Vagina (tissue), 2 donors: ENCODE measurements around the gene FLRT3. TPM values are rescaled to one million over a fixed set of nuclear protein-coding genes. Genes with fewer than 3 reads are reported as not detected.

Source experiments
- DNase-seq, 2 donors: peaks; one replicate each; pipeline ENCODE4 v3.0.0-alpha.2; 2017; ENCODE audit errors: extremely low spot score in 2 of 2
- H3K27ac ChIP-seq: fragments of 200-600 bp; sonication (generic); one replicate; pipeline ENCODE4 v1.5.1; 2019
- H3K27me3 ChIP-seq: fragments of 200-600 bp; sonication (generic); one replicate; pipeline ENCODE4 v1.5.1; 2019
- H3K36me3 ChIP-seq, 2 donors: fragments of 200-600 bp; sonication (generic); one replicate each; pipeline ENCODE4 v1.5.1; 2017 to 2019
- H3K4me1 ChIP-seq: fragments of 200-600 bp; sonication (generic); one replicate; pipeline ENCODE4 v1.5.1; 2019
- H3K4me3 ChIP-seq, 2 donors: fragments of 200-600 bp; sonication (generic); 1 replicate in 1 of 2; 2 replicates in 1 of 2; pipeline ENCODE4 v1.5.1; 2016 to 2019
- H3K9me3 ChIP-seq: fragments of 200-600 bp; sonication (generic); one replicate; pipeline ENCODE4 v1.5.1; 2019
- POLR2A ChIP-seq, 2 donors: fragments of 450-650 bp; IDR thresholded peaks; one replicate each; pipeline ENCODE4 v1.6.1; 2017; ENCODE audit warnings: antibody characterized with exemption in 2 of 2, mild to moderate bottlenecking in 2 of 2, moderate library complexity in 2 of 2
- POLR2AphosphoS5 ChIP-seq, 2 donors: sonication (generic); formaldehyde crosslinking; IDR thresholded peaks; one replicate each; pipeline ENCODE4 v1.9.0; 2017; ENCODE audit warnings: antibody characterized with exemption in 2 of 2, mild to moderate bottlenecking in 2 of 2, low read depth in 1 of 2; ENCODE audit not compliant: insufficient read depth in 1 of 2
- intact Hi-C: fragments of 100-400 bp; cut with DNase I; formaldehyde crosslinking; loops from one replicate; pipeline ENCODE4 v1.15.1; 2023
- total RNA-seq: library from RNA; depleted of rRNA; stranded (reverse); fragments of >200 nt; gene quantifications from one replicate; pipeline ENCODE4 v1.2.3, GENCODE V29; 2016
- TF ChIP-seq, protein P1 (sequence below), 3 experiments: fragments of 450-650 bp in 2 of 3; fragments of 200-600 bp in 1 of 3; sonication (generic) in 1 of 3; IDR thresholded peaks; one replicate each; pipeline ENCODE4 v1.5.1; 2017 to 2019; ENCODE audit warnings: antibody characterized with exemption in 3 of 3, mild to moderate bottlenecking in 2 of 3, moderate library complexity in 2 of 3

The FLRT3 gene
- total RNA-seq, 1 donor from 2014 or later: 4.7 TPM

DNA sequence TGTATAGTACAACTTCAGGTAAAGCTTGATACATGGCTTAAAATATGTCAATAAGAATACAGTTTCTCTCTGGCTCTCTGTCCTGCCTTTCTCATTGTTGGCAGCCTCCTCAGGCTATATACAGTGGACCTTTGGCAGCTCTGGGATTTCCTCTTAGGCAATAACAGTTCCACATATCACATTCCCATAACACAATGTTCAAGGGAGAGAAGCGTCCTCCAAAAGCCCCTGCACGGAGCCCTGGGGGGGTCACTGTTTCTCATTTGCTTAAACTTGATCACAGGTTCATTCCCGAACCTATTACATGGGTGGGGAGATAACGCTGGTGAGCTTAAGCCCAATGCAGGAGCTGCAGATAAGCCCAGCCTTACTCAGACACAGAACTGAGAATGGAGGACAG lies 4.4 kb upstream of the FLRT3 start:
- H3K4me3 ChIP-seq: no peak overlapping the region
- no peak for DNase-seq
- H3K36me3 ChIP-seq: no peaks in the 10 kb centered on the region
- intact Hi-C loops: no loop called here
- H3K27ac ChIP-seq: no peak overlapping the region
- peaks cover 3% of the 10 kb centered on the region for H3K4me1 ChIP-seq
- H3K9me3 ChIP-seq: no peaks in the 10 kb centered on the region
- TF ChIP-seq, protein P1, sequence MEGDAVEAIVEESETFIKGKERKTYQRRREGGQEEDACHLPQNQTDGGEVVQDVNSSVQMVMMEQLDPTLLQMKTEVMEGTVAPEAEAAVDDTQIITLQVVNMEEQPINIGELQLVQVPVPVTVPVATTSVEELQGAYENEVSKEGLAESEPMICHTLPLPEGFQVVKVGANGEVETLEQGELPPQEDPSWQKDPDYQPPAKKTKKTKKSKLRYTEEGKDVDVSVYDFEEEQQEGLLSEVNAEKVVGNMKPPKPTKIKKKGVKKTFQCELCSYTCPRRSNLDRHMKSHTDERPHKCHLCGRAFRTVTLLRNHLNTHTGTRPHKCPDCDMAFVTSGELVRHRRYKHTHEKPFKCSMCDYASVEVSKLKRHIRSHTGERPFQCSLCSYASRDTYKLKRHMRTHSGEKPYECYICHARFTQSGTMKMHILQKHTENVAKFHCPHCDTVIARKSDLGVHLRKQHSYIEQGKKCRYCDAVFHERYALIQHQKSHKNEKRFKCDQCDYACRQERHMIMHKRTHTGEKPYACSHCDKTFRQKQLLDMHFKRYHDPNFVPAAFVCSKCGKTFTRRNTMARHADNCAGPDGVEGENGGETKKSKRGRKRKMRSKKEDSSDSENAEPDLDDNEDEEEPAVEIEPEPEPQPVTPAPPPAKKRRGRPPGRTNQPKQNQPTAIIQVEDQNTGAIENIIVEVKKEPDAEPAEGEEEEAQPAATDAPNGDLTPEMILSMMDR (IDR thresholded peaks at IDR 0.05): no peak
- TF ChIP-seq POLR2AphosphoS5 (IDR thresholded peaks at IDR 0.05; ENCODE audit: insufficient read depth in 1 of 2, low read depth in 1 of 2): no peak
- H3K27me3 ChIP-seq: no peaks in the 10 kb centered on the region

DNA sequence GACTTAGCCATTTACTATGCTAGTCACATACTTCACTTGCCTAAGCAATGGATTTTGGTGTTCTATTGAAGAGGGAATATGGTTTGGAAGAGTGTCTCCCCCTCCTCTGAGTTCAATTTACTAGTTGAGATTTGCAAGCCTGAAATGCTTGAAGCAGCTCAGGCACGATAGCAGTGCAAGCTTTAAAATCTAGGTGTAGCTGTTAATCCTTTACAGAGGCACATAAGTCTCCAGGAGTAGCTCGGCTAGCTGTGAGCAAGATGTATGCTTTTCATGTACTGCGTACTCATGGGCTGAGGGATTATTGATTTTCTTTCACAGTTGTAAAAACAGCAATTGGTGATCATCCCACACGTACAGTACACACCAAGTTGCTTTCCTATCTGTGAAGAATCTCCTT lies 726 bp downstream of the FLRT3 start:
- intact Hi-C loops: no loop called here
- H3K27ac ChIP-seq: peak overlapping the region; percentile 56
- no peaks in the 10 kb centered on the region for H3K27me3 ChIP-seq
- H3K9me3 ChIP-seq: no peaks in the 10 kb centered on the region
- peaks cover 20% of the 10 kb centered on the region for H3K4me1 ChIP-seq
- H3K4me3 ChIP-seq: peak overlapping the region; percentile 43 to 52
- no peak for TF ChIP-seq POLR2A (IDR thresholded peaks at IDR 0.05)
- TF ChIP-seq, protein P1 (IDR thresholded peaks at IDR 0.05): no peak
- TF ChIP-seq POLR2AphosphoS5 (IDR thresholded peaks at IDR 0.05; ENCODE audit: insufficient read depth in 1 of 2, low read depth in 1 of 2): no peak
- H3K36me3 ChIP-seq: no peaks in the 10 kb centered on the region
- DNase-seq: no peak

DNA sequence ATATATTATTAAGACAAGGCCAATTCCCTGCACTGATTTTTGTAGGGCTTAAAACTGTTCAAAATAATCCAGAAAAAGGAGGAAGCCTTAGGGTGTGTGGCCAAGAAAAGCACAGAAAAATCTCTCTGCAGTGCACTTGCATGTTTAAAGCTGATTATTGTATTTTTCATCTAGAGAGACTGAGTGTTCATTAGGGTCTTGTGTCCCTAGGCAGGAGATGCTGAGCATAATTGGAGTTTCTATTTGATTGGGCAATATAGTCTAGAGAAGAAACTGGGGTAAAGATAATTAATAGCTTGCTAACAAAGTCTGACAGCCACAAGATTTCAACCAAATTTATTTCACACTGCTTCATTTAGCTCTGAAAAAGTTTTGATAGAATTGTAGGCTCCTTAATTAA lies 2.4 kb downstream of the FLRT3 start:
- peak overlapping the region in 1 of 2 donors; percentile 52 for H3K4me3 ChIP-seq
- H3K36me3 ChIP-seq: no peaks in the 10 kb centered on the region
- no peak for DNase-seq
- TF ChIP-seq POLR2AphosphoS5 (IDR thresholded peaks at IDR 0.05; ENCODE audit: insufficient read depth in 1 of 2, low read depth in 1 of 2) (no peak), POLR2A (IDR thresholded peaks at IDR 0.05) (no peak)
- TF ChIP-seq, protein P1 (IDR thresholded peaks at IDR 0.05): no peak
- H3K27me3 ChIP-seq: no peaks in the 10 kb centered on the region
- peaks cover 20% of the 10 kb centered on the region for H3K4me1 ChIP-seq
- no peaks in the 10 kb centered on the region for H3K9me3 ChIP-seq
- intact Hi-C loops: no loop called here
- no peak overlapping the region for H3K27ac ChIP-seq

DNA sequence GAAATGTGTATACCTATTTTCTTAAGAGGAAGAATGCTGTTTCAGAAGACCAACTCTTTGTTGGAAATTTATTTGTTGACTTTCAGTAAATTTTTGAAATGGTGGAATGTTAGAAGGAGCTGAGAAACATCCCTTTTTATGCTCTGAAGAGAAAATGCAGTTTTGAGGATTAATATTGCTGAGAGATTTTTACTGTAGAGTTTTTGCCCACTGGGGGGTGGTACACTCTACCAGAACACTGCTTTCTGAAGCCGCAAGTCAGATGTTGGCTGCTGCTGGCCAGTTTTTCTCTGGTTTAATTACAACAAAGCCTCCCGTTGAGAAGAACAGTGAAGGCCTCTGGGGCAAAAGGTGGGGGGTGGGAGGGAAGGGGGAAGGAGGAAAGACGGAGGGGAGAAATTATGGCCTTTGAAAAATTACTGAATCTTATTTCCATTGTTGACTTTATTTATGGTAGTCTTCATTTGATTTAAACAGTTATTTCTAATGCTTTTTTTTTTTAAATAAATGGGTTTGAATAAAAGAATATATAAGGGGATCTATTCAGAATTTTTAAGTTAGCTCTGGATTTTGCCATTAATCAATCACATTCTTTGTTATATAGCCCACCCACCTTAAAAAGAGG lies 3.0 kb downstream of the FLRT3 start:
- H3K4me3 ChIP-seq: peak overlapping the region in 1 of 2 donors; percentile 52
- no peaks in the 10 kb centered on the region for H3K9me3 ChIP-seq
- TF ChIP-seq POLR2A (IDR thresholded peaks at IDR 0.05) (no peak), POLR2AphosphoS5 (IDR thresholded peaks at IDR 0.05; ENCODE audit: insufficient read depth in 1 of 2, low read depth in 1 of 2) (no peak)
- TF ChIP-seq, protein P1 (IDR thresholded peaks at IDR 0.05): no peak
- no peak overlapping the region for H3K27ac ChIP-seq
- intact Hi-C loops: no loop called here
- H3K27me3 ChIP-seq: no peaks in the 10 kb centered on the region
- no peak for DNase-seq
- H3K36me3 ChIP-seq: no peaks in the 10 kb centered on the region
- H3K4me1 ChIP-seq: peaks cover 20% of the 10 kb centered on the region

DNA sequence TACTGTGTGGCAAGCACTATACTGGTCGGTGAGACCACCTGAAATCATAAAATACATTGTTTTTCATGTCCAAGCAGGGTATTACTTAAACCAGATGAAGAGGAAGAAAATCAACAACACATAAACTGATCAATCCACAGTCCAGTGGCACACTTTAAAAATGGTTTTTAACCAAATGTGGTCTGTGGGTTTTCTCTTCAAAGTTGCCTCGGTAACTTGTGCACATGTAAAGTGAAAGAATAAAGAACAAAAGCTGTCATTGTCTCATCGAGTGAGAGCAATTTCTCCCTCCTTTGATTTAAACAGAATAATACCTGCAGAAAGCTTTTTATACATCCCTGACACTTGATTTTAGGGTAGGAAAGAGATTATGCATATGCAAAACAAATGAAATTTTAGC lies 3.7 kb downstream of the FLRT3 start:
- intact Hi-C loops: no loop called here
- H3K36me3 ChIP-seq: no peaks in the 10 kb centered on the region
- H3K4me1 ChIP-seq: peaks cover 20% of the 10 kb centered on the region
- H3K9me3 ChIP-seq: no peaks in the 10 kb centered on the region
- TF ChIP-seq POLR2A (IDR thresholded peaks at IDR 0.05) (no peak), POLR2AphosphoS5 (IDR thresholded peaks at IDR 0.05; ENCODE audit: insufficient read depth in 1 of 2, low read depth in 1 of 2) (no peak)
- TF ChIP-seq, protein P1 (IDR thresholded peaks at IDR 0.05): no peak
- DNase-seq: no peak
- no peak overlapping the region for H3K27ac ChIP-seq
- H3K27me3 ChIP-seq: no peaks in the 10 kb centered on the region
- peak overlapping the region in 1 of 2 donors; percentile 52 for H3K4me3 ChIP-seq
